ENCODE measurements around the gene SLCO1B3. TPM values are rescaled to one million over a fixed set of nuclear protein-coding genes. Genes with fewer than 3 reads are reported as not detected.

SLCO1B3 gene
- total RNA-seq, 2 experiments from 2014 or later, result not detected

GRCh38 chr12:20808521-20808920 is 2.0 kb upstream of the SLCO1B3 start:
- ChIA-PET CTCF (no interaction called here), POLR2A (no interaction called here)
- H3K36me3 Mint-ChIP-seq (ENCODE audit: low read depth), result no peaks in the 10 kb centered on the region
- no peak for DNase-seq
- no peak overlapping the region for H3K27ac Mint-ChIP-seq
- peaks cover 2% of the 10 kb centered on the region for H3K9me3 Mint-ChIP-seq
- no peak overlapping the region for H3K4me3 Mint-ChIP-seq
- H3K27me3 Mint-ChIP-seq, result no peaks in the 10 kb centered on the region
- H3K4me1 Mint-ChIP-seq (ENCODE audit: low read depth), result no peaks in the 10 kb centered on the region
- TF ChIP-seq CTCF (IDR thresholded peaks at IDR 0.05), result no peak
- no peak for ATAC-seq
- intact Hi-C loops (cut with micrococcal nuclease), result no loop called here

GRCh38 chr12:20815574-20815973 is 5.1 kb downstream of the SLCO1B3 start:
- intact Hi-C loops (cut with micrococcal nuclease), result no loop called here
- Mint-ChIP-seq H3K27me3 (no peaks in the 10 kb centered on the region), H3K27ac (no peak overlapping the region), H3K9me3 (no peaks in the 10 kb centered on the region), H3K4me1 (ENCODE audit: low read depth) (no peaks in the 10 kb centered on the region), H3K36me3 (ENCODE audit: low read depth) (no peaks in the 10 kb centered on the region), H3K4me3 (no peak overlapping the region)
- TF ChIP-seq CTCF (IDR thresholded peaks at IDR 0.05), result no peak
- POLR2A ChIA-PET, result no interaction called here
- DNase-seq (no peak), ATAC-seq (no peak)
- CTCF ChIA-PET, result no interaction called here

GRCh38 chr12:20822415-20822814 is 11.9 kb downstream of the SLCO1B3 start:
- Mint-ChIP-seq H3K4me1 (ENCODE audit: low read depth) (no peaks in the 10 kb centered on the region), H3K27me3 (no peaks in the 10 kb centered on the region), H3K4me3 (no peak overlapping the region), H3K9me3 (peaks cover 11% of the 10 kb centered on the region), H3K36me3 (ENCODE audit: low read depth) (no peaks in the 10 kb centered on the region), H3K27ac (no peak overlapping the region)
- ATAC-seq (no peak), DNase-seq (no peak)
- ChIA-PET POLR2A (no interaction called here), CTCF (no interaction called here)
- intact Hi-C loops (cut with micrococcal nuclease), result no loop called here
- no peak for TF ChIP-seq CTCF (IDR thresholded peaks at IDR 0.05)

- DNase-seq (no peak), ATAC-seq (no peak)
- Mint-ChIP-seq H3K4me3 (no peak overlapping the region), H3K27me3 (no peaks in the 10 kb centered on the region), H3K36me3 (ENCODE audit: low read depth) (no peaks in the 10 kb centered on the region), H3K27ac (no peak overlapping the region), H3K4me1 (ENCODE audit: low read depth) (no peaks in the 10 kb centered on the region), H3K9me3 (peaks cover 11% of the 10 kb centered on the region)
- ChIA-PET POLR2A (no interaction called here), CTCF (no interaction called here)
- TF ChIP-seq CTCF (IDR thresholded peaks at IDR 0.05), result no peak
- intact Hi-C loops (cut with micrococcal nuclease), result no loop called here
These were observed 12.4 kb downstream of the SLCO1B3 start for GRCh38 chr12:20822925-20823324.

- no peak for TF ChIP-seq CTCF (IDR thresholded peaks at IDR 0.05)
- Mint-ChIP-seq H3K4me1 (ENCODE audit: low read depth) (no peaks in the 10 kb centered on the region), H3K9me3 (no peaks in the 10 kb centered on the region), H3K36me3 (ENCODE audit: low read depth) (no peaks in the 10 kb centered on the region), H3K4me3 (no peak overlapping the region), H3K27me3 (no peaks in the 10 kb centered on the region), H3K27ac (no peak overlapping the region)
- intact Hi-C loops (cut with micrococcal nuclease), result no loop called here
- DNase-seq, result no peak
- ATAC-seq, result no peak
- CTCF ChIA-PET, result no interaction called here
- POLR2A ChIA-PET, result no interaction called here
These were observed 19.4 kb downstream of the SLCO1B3 start for GRCh38 chr12:20829919-20830318.

Measured in activated CD8-positive, alpha-beta T cell treated with anti-CD3 and anti-CD28 coated beads for 36 hours (primary cell).